ENCODE data around the gene COA4. TPM values are rescaled to one million over a fixed set of nuclear protein-coding genes. Genes with fewer than 3 reads are reported as not detected.
"Not testable (repeated sequence)": the region's sequence is repeated elsewhere in the genome, so short reads cannot be mapped to it uniquely, and the experiment has no call there.

Gene COA4
- polyA plus RNA-seq, 6 donors from 2014 or later: 41.6 to 83.9 (median 65.2) TPM

DNA sequence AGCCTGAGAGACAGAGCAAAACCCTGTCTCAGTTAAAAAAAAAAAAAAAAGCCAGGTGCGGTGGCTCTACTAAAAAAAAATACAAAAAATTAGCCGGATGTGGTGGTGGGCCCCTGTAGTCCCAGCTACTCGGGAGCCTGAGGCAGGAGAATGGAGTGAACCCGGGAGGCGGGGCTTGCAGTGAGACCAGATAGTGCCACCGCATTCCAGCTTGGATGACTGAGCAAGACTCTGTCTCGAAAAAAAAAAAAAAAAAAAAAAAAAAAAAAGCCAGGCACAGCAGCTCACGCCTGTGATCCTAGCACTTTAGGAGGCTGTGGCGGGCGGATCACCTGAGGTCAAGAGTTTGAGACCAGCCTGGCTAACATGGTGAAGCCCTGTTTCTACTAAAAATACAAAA, 3.8 kb upstream of the COA4 start:
- ATAC-seq (ENCODE audit: low read depth in 2 of 2); H3K9me3 Mint-ChIP-seq; H3K27me3 Mint-ChIP-seq; H3K4me3 Mint-ChIP-seq; DNase-seq; H3K36me3 Mint-ChIP-seq: not testable (repeated sequence)
- Mint-ChIP-seq H3K27ac (peak overlapping the region in 1 of 6 donors; percentile 66), H3K4me1 (peaks cover 8 to 27% (median 25%) of the 10 kb centered on the region in 3 donors)

DNA sequence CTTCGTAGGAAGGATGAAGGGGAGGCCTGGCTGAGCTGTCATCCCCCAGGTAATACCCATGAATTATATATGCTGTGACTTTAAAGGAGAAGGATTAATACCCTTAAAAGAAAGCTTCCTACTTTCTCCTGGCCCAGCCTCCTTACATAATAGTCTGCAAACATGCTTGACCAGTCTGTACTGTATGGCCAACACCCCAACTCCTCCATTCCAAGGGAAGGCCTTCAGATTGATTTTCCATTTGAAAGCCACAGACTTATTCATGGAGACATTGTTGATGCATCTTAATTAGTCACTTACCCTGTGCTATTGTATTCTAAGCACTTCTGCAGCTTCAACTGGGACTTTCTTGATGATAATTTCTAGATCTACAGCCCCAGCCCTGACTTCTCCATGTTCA, 2.1 kb upstream of the COA4 start:
- DNase-seq (no peak), ATAC-seq (ENCODE audit: low read depth in 2 of 2) (no peak)
- Mint-ChIP-seq H3K4me3 (peak overlapping the region in 2 of 8 donors; percentile 33 to 94), H3K4me1 (peaks cover 17 to 41% (median 38%) of the 10 kb centered on the region in 3 donors), H3K9me3 (no peaks in the 10 kb centered on the region), H3K36me3 (peaks cover 0 to 6% of the 10 kb centered on the region in 2 donors), H3K27me3 (no peaks in the 10 kb centered on the region), H3K27ac (no peak overlapping the region)

DNA sequence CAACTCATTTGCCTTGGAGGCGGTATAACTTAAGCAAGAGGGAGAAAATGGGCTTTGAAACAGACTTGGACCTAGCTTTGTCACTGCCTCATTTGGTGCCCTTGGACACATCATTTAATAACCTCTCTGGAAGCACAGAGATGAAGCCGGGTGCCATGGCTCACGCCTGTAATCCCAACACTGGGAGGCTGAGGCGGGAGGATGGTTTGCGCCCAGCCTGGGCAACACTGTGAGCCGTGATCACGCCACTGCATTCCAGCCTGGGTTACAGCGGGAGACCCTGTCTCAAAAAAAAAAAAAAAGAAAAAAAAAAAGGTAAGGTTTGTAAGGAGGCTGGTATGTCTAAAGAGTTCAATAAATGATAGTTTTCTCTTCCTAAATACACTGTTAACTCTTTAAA, 806 bp downstream of the COA4 start:
- Mint-ChIP-seq H3K4me3 (peak overlapping the region; percentile 94 to 100 (median 98)), H3K9me3 (no peaks in the 10 kb centered on the region), H3K4me1 (peaks cover 21 to 52% (median 44%) of the 10 kb centered on the region in 3 donors), H3K27ac (peak overlapping the region; percentile 96 to 99 (median 98)), H3K36me3 (peaks cover 7 to 8% of the 10 kb centered on the region in 2 donors), H3K27me3 (no peaks in the 10 kb centered on the region)
- DNase-seq (no peak), ATAC-seq (ENCODE audit: low read depth in 2 of 2) (no peak)

DNA sequence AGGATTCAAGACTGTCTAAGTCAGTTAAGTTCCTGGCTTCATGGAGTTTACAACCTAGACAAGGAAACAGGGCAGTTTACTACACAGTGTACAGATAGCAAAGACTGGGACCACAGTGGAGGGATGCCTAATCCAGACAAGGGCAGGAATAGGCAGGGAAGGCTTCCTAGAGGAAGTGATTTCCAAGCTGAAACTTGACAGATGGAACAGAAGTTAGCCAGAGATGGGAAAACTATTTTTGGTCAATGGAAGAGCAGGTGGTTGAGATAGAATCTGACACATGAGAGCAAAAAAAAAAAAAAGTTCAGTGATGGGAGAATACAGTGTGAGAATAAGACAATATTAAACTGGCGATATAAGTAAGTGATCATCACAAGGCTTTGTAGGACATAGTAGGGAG, 1.3 kb downstream of the COA4 start:
- Mint-ChIP-seq H3K9me3 (no peaks in the 10 kb centered on the region), H3K27me3 (no peaks in the 10 kb centered on the region), H3K4me3 (peak overlapping the region; percentile 74 to 100 (median 98)), H3K27ac (peak overlapping the region in 5 of 6 donors; percentile 96 to 99 (median 99)), H3K36me3 (peaks cover 7 to 8% of the 10 kb centered on the region in 2 donors), H3K4me1 (peaks cover 21 to 52% (median 44%) of the 10 kb centered on the region in 3 donors)
- DNase-seq (no peak), ATAC-seq (ENCODE audit: low read depth in 2 of 2) (no peak)

DNA sequence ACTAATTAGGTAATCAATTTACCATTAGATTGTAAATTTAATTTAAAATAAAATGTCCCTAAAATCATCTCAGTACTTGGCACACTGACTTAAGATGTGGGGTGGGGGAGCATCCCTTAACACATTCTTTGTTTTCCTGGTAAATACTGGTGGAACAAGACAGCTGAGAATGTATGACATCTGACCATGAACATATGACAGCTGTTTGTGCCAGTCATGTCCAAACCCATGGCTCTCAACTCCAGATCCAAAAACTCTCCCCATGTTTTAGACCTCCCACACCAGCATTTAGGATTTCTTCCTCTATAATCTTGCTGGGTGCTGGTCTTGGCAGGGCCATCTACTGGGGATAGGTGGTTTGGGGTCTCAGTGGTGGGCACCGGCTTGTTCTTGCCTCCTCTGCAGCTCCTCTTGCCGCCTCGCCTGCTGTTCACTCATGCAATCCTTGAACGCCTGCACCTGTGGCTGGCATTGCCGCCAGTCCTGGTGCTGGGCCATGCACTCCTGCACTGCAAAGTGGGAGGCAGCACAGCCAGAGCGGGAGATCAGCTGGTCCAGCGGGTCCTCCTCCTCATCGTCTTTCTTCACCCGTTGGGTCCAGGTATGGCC, 3.8 kb downstream of the COA4 start:
- Mint-ChIP-seq H3K9me3 (no peaks in the 10 kb centered on the region), H3K27ac (peak overlapping the region in 2 of 6 donors; percentile 57 to 71), H3K4me1 (peaks cover 21 to 47% (median 43%) of the 10 kb centered on the region in 3 donors), H3K36me3 (peaks cover 7 to 8% of the 10 kb centered on the region in 2 donors), H3K4me3 (no peak overlapping the region), H3K27me3 (no peaks in the 10 kb centered on the region)
- DNase-seq (no peak), ATAC-seq (ENCODE audit: low read depth in 2 of 2) (no peak)

DNA sequence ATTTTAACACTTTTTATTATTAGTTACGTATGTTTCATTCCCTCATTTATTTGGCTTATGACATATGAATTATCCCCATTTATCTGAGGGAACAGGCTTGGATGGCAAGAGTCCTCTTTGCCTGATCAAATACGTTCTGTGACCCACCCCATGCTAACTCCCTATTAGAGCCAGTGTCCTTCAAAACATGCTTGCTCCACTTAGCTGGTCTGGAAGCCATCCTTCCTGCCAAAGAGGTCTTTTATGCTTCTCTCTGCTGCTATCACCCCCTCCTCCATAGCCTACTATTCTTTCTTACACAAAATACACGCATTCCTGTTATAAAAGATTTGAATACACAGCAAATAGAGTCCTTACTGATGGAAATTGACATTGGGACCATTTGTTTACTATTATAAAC, 6.4 kb downstream of the COA4 start:
- DNase-seq: no peak
- Mint-ChIP-seq H3K4me1 (peaks cover 11 to 23% (median 18%) of the 10 kb centered on the region in 3 donors), H3K9me3 (no peaks in the 10 kb centered on the region), H3K27ac (peak overlapping the region in 2 of 6 donors; percentile 47 to 86), H3K4me3 (no peak overlapping the region), H3K27me3 (no peaks in the 10 kb centered on the region), H3K36me3 (peaks cover 7 to 8% of the 10 kb centered on the region in 2 donors)
- ATAC-seq (ENCODE audit: low read depth in 2 of 2): no peak

DNA sequence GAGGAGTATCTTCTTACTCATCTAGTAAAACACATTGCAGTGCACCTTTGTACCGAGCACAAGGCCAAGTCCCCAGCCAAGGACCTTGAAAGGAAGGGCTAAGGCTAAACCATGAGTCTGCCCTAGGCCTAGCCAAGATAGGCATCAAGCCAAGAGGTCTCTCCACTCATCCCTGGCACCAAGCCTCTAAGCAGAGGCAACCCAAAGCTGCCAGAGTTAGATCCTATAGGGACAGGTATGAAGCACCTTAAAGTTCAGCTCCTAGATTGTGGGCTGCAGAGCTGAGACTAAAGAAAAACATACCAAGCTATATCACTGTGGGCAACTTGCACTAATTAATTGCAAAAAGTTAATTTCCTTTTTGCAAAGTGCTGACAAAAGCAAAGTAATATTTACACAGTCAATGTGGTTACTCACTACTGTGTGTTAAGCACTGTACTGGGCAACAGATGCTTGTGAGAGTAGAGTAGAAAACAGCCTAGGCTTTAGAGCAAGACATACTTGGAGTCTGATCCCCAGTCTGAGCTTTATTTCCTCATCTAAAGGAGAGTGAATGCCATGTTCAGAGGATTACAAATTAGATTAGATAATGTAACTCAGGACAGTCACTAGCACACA, 7.2 kb downstream of the COA4 start:
- Mint-ChIP-seq H3K4me1 (peaks cover 5 to 15% (median 10%) of the 10 kb centered on the region in 3 donors), H3K27me3 (no peaks in the 10 kb centered on the region), H3K9me3 (no peaks in the 10 kb centered on the region), H3K36me3 (peaks cover 8 to 9% of the 10 kb centered on the region in 2 donors), H3K27ac (peak overlapping the region in 1 of 6 donors; percentile 24), H3K4me3 (no peak overlapping the region)
- DNase-seq (no peak), ATAC-seq (ENCODE audit: low read depth in 2 of 2) (no peak)

DNA sequence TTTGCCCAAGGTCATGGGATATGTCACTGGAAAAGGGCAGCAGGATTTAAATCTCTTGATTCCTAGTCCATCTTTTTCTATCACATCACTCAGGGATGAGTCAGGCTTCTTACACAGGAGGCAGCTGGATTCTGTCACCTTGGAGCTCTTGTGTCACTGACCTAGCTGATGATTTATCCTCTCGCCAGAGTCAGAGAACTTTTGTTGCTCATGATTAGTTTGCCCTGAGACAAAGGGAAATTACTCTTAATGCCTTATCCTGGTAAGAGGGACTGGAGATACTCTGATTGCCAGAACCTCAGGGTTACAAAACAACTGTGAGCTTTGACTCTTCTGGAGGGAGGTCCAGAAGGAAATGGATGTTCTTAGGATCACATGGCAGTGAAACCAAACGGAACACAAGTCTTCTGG, 10.1 kb downstream of the COA4 start:
- DNase-seq (no peak), ATAC-seq (ENCODE audit: low read depth in 2 of 2) (no peak)
- H3K27ac Mint-ChIP-seq: no peak overlapping the region
- no peaks in the 10 kb centered on the region for H3K27me3 Mint-ChIP-seq
- H3K9me3 Mint-ChIP-seq: no peaks in the 10 kb centered on the region
- H3K36me3 Mint-ChIP-seq: peaks cover 8 to 16% of the 10 kb centered on the region in 2 donors
- no peak overlapping the region for H3K4me3 Mint-ChIP-seq
- H3K4me1 Mint-ChIP-seq: no peaks in the 10 kb centered on the region

DNA sequence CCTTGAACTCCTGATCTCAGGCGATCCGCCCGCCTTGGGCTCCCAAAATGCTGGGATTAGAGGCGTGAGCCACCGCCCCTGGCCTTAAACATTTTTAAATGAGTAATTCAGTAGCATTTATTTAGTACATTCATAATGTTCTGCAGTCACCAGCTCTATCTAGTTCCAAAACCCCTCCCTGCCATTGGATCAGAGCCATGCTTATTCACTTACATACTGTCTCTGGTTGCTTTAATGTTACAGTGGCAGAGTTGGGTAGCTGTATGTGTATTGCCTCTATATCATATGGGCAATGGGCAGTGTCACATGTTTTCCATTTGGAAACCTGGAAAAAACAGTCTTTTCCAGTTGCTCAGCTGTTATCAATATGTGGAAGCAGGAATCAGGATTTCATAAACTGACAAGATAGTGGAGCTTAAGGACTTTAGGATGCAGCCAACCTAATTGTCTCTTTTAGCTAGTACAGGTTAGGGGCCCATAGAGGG, 10.5 kb downstream of the COA4 start:
- no peak for ATAC-seq (ENCODE audit: low read depth in 2 of 2)
- H3K36me3 Mint-ChIP-seq: peaks cover 12 to 16% of the 10 kb centered on the region in 2 donors

DNA sequence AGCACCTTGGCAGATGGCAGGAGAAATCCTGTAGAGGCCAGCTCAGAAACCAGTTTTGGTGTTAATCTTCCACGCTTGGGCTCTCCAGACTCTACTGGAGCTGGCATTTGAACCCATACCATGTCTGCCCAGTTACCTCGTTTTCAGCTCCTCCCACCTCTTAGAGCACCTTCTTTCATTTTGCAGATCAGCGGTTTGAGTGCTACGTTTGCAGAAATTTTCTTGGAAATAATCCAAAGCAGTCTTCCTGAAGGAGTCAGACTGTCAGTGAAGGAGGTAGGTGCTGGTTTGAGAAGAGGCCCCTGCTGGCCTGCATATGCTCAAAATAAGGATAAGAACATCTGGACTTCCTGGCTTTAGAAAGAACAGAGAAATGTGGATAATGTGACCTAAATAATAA, 13.7 kb downstream of the COA4 start:
- no peaks in the 10 kb centered on the region for H3K27me3 Mint-ChIP-seq
- H3K27ac Mint-ChIP-seq: peak overlapping the region in 1 of 6 donors; percentile 83
- H3K4me3 Mint-ChIP-seq: no peak overlapping the region
- DNase-seq (no peak), ATAC-seq (ENCODE audit: low read depth in 2 of 2) (no peak)
- H3K4me1 Mint-ChIP-seq: no peaks in the 10 kb centered on the region
- H3K36me3 Mint-ChIP-seq: peaks cover 27 to 31% of the 10 kb centered on the region in 2 donors
- H3K9me3 Mint-ChIP-seq: no peaks in the 10 kb centered on the region

More for the DNA sequence above, 10.5 kb downstream of the COA4 start:
- Mint-ChIP-seq H3K4me3 (no peak overlapping the region), H3K27me3 (no peaks in the 10 kb centered on the region), H3K27ac (no peak overlapping the region), H3K9me3 (no peaks in the 10 kb centered on the region), H3K4me1 (no peaks in the 10 kb centered on the region)
- no peak for DNase-seq

DNA sequence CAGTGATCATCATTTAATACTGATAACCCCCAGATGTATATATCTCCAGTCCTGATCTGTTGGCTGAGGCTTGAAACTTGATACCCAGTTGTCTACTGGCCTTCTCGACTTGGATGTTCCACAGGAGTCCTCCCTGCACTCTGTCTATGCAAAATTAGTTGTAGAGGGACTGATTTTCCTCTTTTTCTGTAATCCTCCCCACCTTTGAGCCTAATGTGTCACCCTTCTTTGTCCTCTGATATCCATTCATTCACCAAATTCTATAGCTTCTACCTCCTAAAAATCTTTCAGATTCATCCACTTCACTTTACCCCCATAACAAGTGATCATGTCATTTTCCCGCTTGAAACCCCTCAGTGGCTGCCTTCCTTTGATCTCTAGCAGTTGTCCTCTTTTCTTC, 16.4 kb downstream of the COA4 start:
- H3K9me3 Mint-ChIP-seq: no peaks in the 10 kb centered on the region

DNA sequence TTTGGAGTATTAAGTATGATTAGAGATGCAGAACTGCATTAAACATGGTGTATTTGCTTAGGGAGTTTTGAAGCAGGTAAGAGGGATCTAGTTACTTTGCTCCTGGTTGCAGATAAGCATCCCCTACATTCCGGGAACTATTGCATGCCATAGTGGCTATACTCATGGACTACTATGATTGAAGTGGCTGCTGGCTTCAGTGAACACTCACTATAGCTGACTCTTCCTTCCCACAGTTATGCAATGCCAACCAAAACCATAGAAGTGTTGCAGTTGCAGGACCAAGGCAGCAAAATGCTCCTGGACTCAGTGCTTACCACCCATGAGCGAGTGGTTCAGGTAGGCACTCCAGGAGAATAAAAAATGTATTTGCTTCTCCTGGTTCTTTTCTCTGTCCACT, 17.0 kb downstream of the COA4 start:
- no peak for ATAC-seq (ENCODE audit: low read depth in 2 of 2)
- H3K27ac Mint-ChIP-seq: peak overlapping the region in 1 of 6 donors; percentile 30

More for the DNA sequence above, 16.4 kb downstream of the COA4 start:
- H3K36me3 Mint-ChIP-seq: peaks cover 27 to 33% of the 10 kb centered on the region in 2 donors
- no peak for DNase-seq
- H3K4me1 Mint-ChIP-seq: no peaks in the 10 kb centered on the region
- peak overlapping the region in 3 of 6 donors; percentile 48 to 81 (median 76) for H3K27ac Mint-ChIP-seq
- ATAC-seq (ENCODE audit: low read depth in 2 of 2): no peak
- H3K4me3 Mint-ChIP-seq: no peak overlapping the region
- H3K27me3 Mint-ChIP-seq: no peaks in the 10 kb centered on the region

DNA sequence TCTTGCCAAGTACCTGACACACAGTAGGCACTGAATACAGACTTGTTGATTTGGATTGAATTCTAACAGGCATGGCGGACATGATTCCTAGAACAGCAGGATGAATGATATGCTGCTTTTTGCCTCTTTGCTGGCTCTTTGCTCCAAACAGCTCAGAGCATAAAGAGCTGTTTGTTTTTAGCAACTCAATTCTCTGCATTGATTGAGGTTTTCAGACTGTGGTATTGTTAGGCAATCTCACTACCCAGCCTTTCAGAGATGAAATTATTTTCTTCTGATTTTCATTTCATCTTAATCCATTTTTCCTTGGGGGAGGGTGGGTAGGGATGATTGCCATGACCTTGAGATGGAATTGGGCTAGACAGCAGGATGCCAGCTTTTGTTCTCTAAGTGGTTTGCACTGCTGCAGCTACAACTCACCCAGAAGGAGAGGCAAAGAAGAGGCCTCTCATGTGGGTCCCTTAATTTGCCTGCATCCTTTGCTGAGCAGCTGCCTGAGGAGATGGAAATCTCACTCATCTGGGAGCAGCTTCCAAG, 20.5 kb downstream of the COA4 start:
- ATAC-seq (ENCODE audit: low read depth in 2 of 2): no peak
- H3K27ac Mint-ChIP-seq: no peak overlapping the region
- no peaks in the 10 kb centered on the region for H3K9me3 Mint-ChIP-seq
- no peaks in the 10 kb centered on the region for H3K4me1 Mint-ChIP-seq
- H3K4me3 Mint-ChIP-seq: no peak overlapping the region
- peaks cover 15 to 19% of the 10 kb centered on the region in 2 donors for H3K36me3 Mint-ChIP-seq
- H3K27me3 Mint-ChIP-seq: no peaks in the 10 kb centered on the region
- DNase-seq: no peak

More for the DNA sequence above, 17.0 kb downstream of the COA4 start:
- DNase-seq: no peak
- H3K4me3 Mint-ChIP-seq: no peak overlapping the region
- no peaks in the 10 kb centered on the region for H3K4me1 Mint-ChIP-seq
- no peaks in the 10 kb centered on the region for H3K27me3 Mint-ChIP-seq
- H3K9me3 Mint-ChIP-seq: no peaks in the 10 kb centered on the region
- peaks cover 27 to 35% of the 10 kb centered on the region in 2 donors for H3K36me3 Mint-ChIP-seq

DNA sequence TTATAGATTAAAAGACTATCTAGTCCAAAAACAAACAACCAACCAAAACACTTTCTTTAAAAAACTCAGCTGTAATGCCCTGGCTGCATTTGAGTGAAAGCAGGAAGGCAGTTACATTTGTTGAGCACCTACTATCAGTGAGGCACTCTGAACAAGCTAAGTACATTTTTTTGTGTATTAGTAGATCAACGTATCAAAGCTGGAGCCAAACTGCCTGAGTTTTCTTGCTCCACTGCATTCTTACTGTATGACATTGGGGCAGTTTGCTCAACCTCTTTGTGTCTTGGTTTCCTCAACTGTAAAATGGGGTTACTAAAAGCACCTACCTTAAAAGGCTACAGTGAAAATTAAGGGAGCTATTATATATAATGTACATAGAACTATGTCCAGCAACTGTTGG, 22.0 kb downstream of the COA4 start:
- H3K27me3 Mint-ChIP-seq: no peaks in the 10 kb centered on the region
- no peak for ATAC-seq (ENCODE audit: low read depth in 2 of 2)
- H3K4me3 Mint-ChIP-seq: no peak overlapping the region
- no peaks in the 10 kb centered on the region for H3K4me1 Mint-ChIP-seq
- H3K9me3 Mint-ChIP-seq: no peaks in the 10 kb centered on the region
- H3K27ac Mint-ChIP-seq: no peak overlapping the region
- peaks cover under 1 to 8% of the 10 kb centered on the region in 2 donors for H3K36me3 Mint-ChIP-seq
- no peak for DNase-seq

Measured in naive B cell (primary cell).